CD1c-positive myeloid dendritic cell (primary cell): ENCODE measurements around the gene CYBB.

Source experiments
- DNase-seq: peaks from one replicate; pipeline ENCODE4 v3.0.0-alpha.2; 2016; ENCODE audit errors: extremely low spot score

CYBB gene

DNA sequence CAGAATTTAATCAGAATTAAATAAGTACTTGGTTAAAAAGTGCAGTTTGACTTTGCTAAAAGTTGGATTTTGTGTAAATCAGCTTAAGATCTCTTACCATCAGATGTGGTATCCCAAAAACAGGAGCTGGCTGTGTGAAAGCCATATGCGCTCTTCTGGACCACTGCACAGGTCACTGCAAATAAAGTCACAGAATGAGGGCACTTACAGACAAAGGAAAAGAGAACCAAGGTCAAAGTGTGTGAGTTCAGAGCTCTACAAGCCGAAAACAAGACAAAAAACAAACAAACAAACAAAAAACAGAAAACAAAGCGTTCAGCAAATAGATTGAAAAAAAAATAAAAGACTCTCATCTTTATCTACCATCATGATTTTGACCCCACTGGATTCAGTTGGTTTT is 61.1 kb downstream of the CYBB start:
- no peak for DNase-seq

DNA sequence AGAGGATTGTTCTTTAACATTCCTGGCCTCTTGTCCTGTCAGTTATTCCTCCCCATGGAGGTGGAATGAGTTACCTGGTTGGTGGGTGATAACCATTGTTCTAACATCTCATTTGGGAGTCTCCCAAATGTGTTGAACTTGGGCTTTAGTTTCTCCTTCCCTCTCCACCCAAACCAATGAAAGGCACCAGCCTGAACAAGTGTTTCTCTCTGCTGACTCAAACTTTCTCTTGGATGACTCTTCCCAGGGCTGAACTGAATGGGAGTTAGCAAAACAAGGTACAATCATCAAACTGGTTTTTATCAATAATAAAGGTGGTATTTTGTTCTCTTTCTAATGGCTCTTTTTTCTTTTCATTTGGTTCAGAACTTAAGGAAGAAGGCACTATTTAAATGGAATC is 64.8 kb downstream of the CYBB start:
- no peak for DNase-seq

DNA sequence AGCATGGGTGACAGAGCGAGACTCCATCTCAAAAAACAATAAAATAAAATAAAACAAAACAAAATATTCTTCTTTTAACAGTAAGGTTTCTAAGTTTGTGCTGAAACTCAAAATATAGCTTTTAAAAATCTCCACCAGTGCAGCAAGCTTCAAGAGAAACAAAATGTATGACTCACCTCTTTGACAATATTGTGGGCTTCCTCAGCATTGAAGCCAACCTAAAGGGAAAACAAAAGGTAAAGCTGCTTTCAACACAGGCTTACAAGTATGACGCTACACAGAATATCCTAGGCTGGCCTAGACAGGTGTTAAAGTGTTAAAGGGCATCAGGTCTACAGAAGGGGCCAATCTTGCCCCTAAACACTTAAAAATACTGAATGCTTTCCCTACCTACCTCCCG is 66.3 kb downstream of the CYBB start:
- no peak for DNase-seq

DNA sequence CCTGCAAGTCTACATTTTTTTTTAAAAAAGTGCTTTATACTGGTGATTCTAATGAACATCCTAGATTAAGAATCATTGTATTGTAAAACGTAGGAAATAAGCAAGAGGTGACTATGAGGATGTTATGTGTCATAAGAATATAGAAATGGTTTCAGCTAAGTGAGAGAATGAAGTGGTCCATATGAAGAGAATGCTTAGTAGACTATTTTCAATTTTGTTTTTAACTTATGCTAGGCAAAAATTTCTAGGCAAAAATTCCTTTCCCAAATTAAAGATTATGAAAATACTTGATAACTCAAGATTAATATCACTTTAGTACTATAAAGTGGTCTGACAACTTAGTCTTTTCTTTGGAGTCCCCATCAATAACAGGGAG is 66.7 kb downstream of the CYBB start:
- DNase-seq = no peak

DNA sequence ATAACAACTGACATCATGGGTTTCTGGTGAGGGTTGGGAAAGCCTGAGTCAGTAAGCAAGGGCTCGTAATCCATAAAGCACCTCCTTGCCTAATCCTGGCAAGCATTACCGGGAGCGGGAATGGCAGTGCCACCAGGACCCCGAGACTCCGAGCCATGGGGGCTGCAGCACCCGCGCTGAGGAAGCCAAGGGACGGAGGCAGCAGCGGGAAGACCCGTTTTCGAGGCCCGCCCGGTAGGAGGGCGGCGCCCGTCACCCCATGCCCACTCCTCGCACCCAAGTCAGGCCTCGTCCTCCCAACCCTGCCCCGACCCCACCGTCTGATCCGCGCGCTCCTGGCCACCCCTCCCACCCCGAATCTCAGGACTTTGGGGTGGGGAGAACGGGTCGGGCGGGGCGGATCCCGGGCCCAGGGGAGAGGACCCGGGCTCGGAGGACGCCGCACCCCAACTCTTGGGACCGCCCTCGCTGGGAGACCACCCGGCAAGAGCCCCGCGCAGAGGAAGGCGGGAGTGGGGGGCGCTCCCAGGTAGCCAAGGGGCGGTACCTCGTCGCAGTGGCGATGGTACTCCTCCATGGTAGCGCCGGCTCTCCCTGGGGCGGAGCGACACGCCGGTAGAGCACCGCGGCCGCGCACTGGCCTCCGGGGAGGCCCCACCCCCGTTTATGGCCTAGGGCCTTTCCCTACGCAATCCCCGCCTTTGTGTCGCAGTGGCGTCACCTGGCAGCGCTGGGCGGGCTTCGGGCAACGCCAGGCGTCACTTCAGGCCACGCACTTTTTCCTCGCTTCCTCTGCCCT is 67.3 kb downstream of the CYBB start, which contains the start of gene DYNLT3:
Gene DYNLT3 (minus strand): TSS at position 638 of the 799 bp plus-strand sequence. CDS start 61 bp downstream, at position 577.
- DNase-seq = peak; percentile 79

DNA sequence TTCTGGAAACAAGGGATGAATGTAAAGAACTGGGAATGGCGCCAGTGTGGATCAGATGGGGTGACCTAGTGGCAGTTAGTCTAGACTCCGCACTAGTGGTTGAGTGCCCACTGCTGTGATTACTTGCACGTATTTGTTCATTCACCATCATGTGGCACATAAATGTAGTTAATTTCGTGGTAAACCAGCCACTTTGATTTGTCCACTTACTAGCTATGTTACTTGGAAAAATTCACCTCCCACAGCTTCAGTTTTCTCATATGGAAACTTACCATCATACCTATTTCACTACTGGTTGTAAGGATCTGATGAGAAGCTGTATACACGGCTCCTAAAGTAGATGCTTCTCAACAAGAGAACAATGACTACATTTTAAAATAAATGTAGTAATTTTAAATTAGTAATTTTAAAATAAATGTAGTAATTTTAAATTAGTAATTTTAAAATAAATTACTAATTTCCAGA is 67.9 kb downstream of the CYBB start:
- no peak for DNase-seq

DNA sequence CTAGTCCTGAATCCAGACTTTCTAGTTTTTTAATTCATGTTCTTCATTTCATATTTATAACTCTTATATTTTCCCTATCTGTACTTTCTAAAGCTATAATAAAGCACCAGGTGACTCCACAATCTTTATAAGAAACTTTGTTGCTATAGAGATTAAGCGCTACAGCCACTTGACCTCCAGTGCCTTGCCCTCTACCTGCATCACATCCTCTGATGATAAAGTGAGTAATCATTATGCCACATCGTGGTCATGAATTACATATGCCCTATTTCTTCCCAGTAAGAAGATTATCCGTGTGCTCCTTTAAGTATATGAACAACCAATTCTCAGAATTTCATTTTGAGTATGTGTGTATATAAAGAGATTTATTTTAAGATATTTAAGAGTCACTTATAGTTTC is 74.3 kb downstream of the CYBB start:
- DNase-seq = no peak

DNA sequence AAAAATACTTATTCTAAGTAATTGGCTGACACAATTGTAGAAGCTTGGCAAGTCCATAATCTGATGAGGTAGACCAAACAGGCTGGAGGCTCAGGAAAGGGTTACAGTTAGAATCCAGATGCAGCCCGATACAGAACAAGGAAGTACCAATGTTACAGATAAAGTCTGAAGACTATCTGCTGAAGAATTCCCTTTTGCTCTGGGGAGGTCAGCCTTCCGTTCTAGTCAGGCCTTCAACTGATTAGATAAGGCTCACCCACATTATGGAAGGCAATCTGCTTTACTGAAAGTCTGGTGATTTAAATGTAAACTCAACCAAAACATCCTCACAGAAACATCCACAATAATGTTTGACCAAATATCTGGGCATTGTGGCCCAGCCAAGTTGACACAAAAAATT is 74.9 kb downstream of the CYBB start:
- no peak for DNase-seq

DNA sequence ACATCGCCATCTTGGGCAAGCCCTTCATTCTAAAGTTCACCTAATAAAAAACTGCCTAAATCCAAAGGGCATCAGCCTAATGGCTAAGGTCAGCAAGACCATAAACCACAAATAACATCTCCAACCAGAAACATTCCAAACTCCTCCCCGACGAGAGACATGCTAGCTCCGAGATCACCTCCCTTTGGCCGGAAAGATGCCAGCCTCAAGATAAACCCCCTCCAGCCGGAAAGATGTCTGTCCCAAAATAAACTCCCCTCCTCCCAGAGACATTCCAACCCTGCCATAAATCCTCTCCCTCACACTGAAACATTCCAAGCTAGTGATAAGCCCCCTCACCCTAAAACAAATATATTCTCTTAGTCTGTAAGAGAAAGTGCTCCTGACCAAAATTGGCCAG is 80.9 kb downstream of the CYBB start:
- no peak for DNase-seq

DNA sequence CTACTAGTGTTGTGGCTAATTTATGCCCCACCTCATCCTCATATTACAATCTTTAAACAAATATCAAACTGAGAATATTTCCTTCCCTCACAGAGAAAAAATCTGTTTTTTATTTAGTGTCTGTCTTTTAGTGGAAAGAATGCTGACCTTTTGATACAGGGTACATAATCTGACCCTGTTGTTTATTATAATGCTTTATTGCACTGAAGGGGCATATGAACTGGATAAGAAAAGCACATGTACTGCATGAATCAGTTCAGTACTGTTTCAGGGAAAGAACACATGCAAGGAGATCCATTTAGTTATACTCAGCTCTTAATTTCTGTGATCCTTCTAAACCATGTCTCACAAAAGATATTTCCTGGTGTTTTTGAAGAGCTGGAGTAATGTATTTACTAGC is 83.0 kb downstream of the CYBB start:
- no peak for DNase-seq
